Cardiac muscle cell (in vitro differentiated cells and primary cell): ENCODE results near the gene HOXB3. TPM values are rescaled to one million over a fixed set of nuclear protein-coding genes. Genes with fewer than 3 reads are reported as not detected.
A peak's percentile ranks its signal among the peaks of the same experiment; 100 is the strongest.

Experiments used
- DNase-seq, 2 donors: peaks; one replicate each; pipeline versions ENCODE4 v3.0.0 to v3.0.0-alpha.2; 2010 to 2017; ENCODE audit warnings: low read depth in 1 of 2, low spot score in 1 of 2
- H3K27ac ChIP-seq: fragments of 200-600 bp; sonication (generic); 2 replicates; pipeline ENCODE4 v1.5.1; 2016
- H3K27me3 ChIP-seq: fragments of 200-600 bp; sonication (generic); 2 replicates; pipeline ENCODE4 v1.6.0; 2016; ENCODE audit warnings: control low read depth
- H3K36me3 ChIP-seq: fragments of 200-600 bp; sonication (generic); 2 replicates; pipeline ENCODE4 v1.5.1; 2016; ENCODE audit warnings: control low read depth
- H3K4me1 ChIP-seq: fragments of 200-600 bp; sonication (generic); 2 replicates; pipeline ENCODE4 v1.8.1; 2017; ENCODE audit warnings: low read depth, mild to moderate bottlenecking, mixed run types
- H3K4me3 ChIP-seq: fragments of 200-600 bp; sonication (generic); 2 replicates; pipeline ENCODE4 v1.5.1; 2016; ENCODE audit warnings: mild to moderate bottlenecking
- H3K9me3 ChIP-seq: fragments of 200-600 bp; sonication (generic); 2 replicates; pipeline ENCODE4 v1.5.1; 2017; ENCODE audit warnings: low read depth, mild to moderate bottlenecking, control low read depth
- polyA plus RNA-seq: library from polyadenylated mRNA; unstranded; fragments of >200 nt; fragmentation: Nextera tagmentation; extraction: Ambion mirVana; gene quantifications from 2 replicates; pipeline ENCODE4 v1.2.1, GENCODE V29; 2016
- total RNA-seq: library from RNA; depleted of rRNA; stranded (reverse); fragments of >200 nt; gene quantifications from 2 replicates; pipeline ENCODE4 v1.2.3, GENCODE V29; 2016
- TF ChIP-seq, protein P1 (sequence below): IDR thresholded peaks from 2 replicates; pipeline ENCODE4 v1.5.1; 2012; ENCODE audit warnings: low read depth, mild to moderate bottlenecking, low read length

HOXB3 gene
- total and polyA plus RNA-seq, 2 experiments from 2014 or later: 24.9 to 37.7 TPM

- peaks cover 5% of the 10 kb centered on the region for H3K4me1 ChIP-seq
- TF ChIP-seq, protein P1, sequence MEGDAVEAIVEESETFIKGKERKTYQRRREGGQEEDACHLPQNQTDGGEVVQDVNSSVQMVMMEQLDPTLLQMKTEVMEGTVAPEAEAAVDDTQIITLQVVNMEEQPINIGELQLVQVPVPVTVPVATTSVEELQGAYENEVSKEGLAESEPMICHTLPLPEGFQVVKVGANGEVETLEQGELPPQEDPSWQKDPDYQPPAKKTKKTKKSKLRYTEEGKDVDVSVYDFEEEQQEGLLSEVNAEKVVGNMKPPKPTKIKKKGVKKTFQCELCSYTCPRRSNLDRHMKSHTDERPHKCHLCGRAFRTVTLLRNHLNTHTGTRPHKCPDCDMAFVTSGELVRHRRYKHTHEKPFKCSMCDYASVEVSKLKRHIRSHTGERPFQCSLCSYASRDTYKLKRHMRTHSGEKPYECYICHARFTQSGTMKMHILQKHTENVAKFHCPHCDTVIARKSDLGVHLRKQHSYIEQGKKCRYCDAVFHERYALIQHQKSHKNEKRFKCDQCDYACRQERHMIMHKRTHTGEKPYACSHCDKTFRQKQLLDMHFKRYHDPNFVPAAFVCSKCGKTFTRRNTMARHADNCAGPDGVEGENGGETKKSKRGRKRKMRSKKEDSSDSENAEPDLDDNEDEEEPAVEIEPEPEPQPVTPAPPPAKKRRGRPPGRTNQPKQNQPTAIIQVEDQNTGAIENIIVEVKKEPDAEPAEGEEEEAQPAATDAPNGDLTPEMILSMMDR: no peak
- H3K4me3 ChIP-seq: peak within 1 kb of the TSS; percentile 41
- no peak within 1 kb of the TSS for H3K27ac ChIP-seq
- no peaks in the 10 kb centered on the region for H3K36me3 ChIP-seq
- peak in 1 of 2 donors; percentile 45 for DNase-seq
- no peaks in the 10 kb centered on the region for H3K9me3 ChIP-seq
- H3K27me3 ChIP-seq: peaks cover 100% of the 10 kb centered on the region
Observed at GRCh38 chr17:48610282-48611211, 20.5 kb upstream of the HOXB3 start, which contains the start of gene HOXB7. Gene HOXB7 (minus strand): TSS chr17:48611017. CDS start chr17:48610918, 99 bp downstream.

DNA sequence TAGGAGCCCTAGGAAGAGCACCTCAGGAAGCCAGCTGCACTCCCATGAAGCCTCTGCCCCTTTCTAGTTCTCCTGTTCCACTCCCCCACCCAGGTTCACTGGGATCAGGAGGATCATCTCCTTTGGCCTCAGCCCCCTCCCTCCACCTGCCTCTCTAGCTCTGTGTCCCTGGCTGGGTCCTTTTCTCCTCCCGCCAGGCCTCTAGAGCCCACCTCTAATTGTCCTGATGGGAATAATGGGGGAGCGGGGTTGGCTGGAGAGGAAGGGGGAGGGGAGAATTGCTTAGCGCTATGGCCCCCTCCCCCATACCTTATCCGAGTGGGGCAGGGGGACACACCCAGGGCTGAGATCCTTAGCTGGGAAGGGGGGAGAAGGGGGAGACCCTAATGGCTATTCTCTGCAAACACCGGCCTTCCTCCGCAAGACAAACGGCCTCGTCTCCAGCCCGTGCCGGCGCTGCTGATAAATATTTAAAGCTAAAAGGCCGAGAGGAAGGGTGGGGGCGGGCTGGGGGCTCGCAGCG, 19.8 kb upstream of the HOXB3 start:
- Histone ChIP-seq H3K36me3 (no peaks in the 10 kb centered on the region), H3K27me3 (peaks cover 100% of the 10 kb centered on the region), H3K4me1 (peaks cover 5% of the 10 kb centered on the region), H3K27ac (no peak overlapping the region), H3K4me3 (peak overlapping the region; percentile 41), H3K9me3 (no peaks in the 10 kb centered on the region)
- DNase-seq: no peak
- TF ChIP-seq, protein P1: no peak

- Histone ChIP-seq H3K9me3 (no peaks in the 10 kb centered on the region), H3K27me3 (peaks cover 100% of the 10 kb centered on the region), H3K36me3 (no peaks in the 10 kb centered on the region), H3K27ac (no peak overlapping the region), H3K4me1 (peaks cover 5% of the 10 kb centered on the region), H3K4me3 (no peak overlapping the region)
- DNase-seq: no peak
- TF ChIP-seq, protein P1: no peak
Observed at GRCh38 chr17:48609033-48609432, 19.0 kb upstream of the HOXB3 start.

DNA sequence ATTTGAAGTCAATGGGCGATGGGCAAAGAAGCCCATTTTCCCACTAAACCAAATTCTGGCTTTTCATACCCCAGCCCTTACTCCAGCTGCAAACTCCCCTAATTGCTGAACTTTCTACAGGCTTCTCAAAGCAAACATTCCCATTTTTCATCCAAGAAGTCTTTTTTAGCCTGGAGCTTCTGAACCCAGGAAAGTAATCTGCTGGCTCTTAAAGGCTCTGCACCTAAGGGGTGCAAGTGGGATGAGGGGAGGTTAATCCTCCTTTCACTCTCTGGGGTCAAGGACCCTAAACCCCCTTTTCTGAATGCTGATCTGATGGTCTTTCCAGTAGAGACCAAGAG, 18.4 kb upstream of the HOXB3 start:
- TF ChIP-seq, protein P1: no peak
- H3K27ac ChIP-seq: no peak overlapping the region

GRCh38 chr17:48606892-48607614, 17.0 kb upstream of the HOXB3 start:
- TF ChIP-seq, protein P1: no peak
- Histone ChIP-seq H3K4me1 (no peaks in the 10 kb centered on the region), H3K27me3 (peaks cover 100% of the 10 kb centered on the region), H3K36me3 (no peaks in the 10 kb centered on the region), H3K27ac (no peak overlapping the region), H3K4me3 (no peak overlapping the region), H3K9me3 (no peaks in the 10 kb centered on the region)
- DNase-seq: no peak

More for the DNA sequence above, 18.4 kb upstream of the HOXB3 start:
- H3K36me3 ChIP-seq: no peaks in the 10 kb centered on the region
- no peaks in the 10 kb centered on the region for H3K9me3 ChIP-seq
- H3K27me3 ChIP-seq: peaks cover 100% of the 10 kb centered on the region
- no peak overlapping the region for H3K4me3 ChIP-seq
- H3K4me1 ChIP-seq: peaks cover 4% of the 10 kb centered on the region
- no peak for DNase-seq
